ENCODE measurements around the gene ATP8B1.
"Not testable (repeated sequence)": the region's sequence is repeated elsewhere in the genome, so short reads cannot be mapped to it uniquely, and the experiment has no call there.

Gene ATP8B1

DNA sequence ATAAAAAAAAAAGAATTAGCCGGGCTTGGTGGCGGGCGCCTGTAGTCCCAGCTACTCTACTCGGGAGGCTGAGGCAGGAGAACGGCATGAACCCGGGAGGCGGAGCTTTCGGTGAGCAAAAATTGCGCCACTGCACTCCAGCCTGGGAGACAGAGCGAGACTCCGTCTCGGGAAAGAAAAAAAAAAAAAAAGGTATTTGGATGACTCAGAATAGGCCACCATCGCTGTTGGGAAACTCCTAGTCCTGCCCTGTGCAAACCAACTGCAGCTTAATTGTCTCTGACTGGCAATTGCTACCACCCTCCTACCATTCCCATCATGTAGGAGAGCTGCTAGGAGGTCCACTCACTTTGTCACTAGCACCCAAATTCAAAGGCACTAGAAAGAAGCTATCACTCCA, 43.5 kb downstream of the ATP8B1 start:
- no peak for DNase-seq

DNA sequence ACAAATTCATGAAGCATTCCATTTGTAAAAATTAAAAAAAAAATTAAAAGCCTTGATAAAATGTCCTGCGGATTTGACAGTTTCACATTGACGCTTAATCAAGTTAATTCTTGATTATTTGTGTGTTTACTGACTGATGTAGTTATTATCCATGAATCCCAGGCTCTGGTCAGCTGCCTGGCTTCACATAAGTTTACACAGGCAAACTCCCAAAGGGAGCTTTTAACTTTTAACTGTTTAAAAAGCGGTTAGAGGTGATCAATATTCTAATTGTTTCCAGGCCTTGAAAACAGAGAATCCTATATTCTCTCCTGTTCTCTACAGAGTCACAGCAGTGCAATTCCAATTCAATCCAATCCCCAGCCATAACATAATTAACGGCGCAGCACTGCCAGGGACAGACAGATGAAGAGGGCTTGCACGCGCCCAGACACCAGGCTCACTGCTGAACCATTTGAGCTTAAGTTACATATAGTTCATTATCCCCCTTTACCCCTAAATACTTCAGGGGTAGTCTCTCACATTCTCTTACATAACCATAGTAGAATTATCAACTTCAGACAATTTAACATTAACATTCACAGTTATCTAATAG, 47.5 kb downstream of the ATP8B1 start:
- no peak for DNase-seq

DNA sequence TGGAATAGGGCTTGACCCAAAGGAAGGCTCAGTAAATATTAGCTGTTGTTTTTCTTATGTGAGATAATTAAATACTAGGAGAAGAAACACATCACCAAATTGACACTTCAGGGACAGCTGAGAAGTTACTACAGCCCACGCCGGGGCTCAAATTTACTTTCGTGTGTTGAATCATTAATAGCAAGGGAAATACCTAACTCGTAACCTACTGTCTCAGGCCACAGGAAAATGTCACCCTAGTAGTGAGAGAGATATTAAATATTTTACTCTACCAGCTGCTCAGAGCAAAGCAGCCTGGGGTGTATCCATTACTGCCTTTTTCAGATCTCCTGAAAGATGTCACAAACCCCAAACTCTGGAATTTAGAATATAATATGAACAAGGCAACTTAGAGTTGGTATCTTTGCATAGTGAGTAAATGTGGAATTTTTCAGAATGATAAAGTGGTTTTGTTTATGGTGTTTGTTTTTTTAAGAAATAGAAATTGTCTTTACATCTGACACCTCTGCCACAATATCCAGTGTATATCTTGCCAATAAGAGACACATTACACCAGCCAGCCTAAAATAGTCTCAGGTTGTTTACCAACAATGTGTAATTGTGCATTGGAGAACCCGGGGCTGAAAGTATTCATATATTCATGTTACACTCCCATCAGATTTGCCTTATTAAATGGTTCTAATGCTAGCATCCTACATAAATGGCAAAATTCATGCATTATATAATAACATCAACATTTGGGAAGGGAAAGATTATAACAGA, 48.4 kb downstream of the ATP8B1 start:
- no peak for DNase-seq

DNA sequence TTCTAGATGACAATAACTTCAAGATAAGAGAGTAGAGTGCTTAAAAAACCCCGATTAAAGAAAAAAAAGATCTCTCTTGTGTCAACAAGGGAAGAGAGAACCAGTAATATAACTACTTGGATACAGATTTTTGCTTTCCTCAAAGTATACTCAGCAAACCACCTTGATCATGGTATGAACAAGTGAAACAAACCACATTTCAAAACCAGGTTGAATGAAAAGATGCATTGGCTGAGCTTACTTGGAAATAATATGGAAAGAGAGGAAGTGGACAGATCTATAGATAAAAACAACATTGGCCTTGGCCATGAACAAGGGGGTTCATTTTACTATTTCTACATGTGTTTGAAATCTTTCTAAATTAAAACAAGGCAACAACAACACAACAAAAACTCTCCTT, 50.1 kb downstream of the ATP8B1 start:
- no peak for DNase-seq

DNA sequence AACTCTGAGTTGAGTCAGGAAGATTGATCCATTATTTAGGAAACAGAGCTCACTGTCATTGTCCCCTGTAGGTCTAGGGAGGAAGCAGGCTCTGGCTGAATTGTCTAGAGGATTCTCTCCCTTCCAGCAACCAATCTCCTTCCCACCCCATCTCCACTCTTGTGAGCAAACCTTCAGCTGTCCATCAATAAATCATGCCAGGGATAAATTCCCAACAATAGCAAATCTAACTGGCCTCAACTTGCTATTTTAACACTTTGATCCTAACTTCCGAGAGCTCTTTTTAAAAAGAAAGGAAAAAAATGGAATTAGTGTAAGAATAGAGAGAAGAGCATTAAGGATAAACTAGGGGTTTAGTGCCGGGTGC, 53.5 kb downstream of the ATP8B1 start:
- DNase-seq = no peak

DNA sequence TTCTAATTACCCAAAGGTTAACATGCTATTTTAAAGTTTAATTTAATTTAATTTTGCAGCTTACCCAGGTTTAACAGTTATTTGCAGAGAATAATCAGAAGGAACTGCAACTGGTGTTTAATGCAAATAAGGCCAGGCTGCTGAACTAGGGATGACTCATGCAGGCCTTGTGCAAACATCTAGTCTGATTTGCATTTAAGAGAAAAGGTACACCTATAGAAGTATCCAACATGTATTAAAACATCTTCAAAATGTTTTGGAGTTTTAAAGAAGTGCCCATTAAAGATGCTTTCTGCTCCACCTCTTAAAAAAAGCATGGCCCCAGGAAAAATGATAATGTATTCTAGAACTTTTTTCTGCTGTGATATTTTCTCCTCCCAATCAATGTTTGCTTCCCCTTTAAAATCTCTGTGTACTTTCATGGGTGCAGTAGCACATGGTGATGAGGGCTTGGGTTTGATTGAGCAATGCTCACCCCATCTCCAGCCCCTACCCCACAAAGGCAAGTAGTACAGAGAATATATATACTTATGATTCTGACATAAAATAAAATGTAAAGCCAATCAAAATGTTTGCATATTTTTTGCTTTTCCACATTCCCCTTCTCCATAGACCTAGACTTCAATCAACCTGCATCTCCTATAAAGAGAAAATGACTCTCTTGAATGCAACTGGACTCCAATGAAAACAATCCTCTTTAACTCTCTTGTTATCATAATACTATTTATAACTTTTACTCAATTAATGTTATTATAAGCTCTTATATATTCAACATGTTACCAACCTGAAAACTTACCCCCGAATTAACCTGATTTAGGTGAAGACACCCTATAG, 54.1 kb downstream of the ATP8B1 start:
- DNase-seq = no peak

DNA sequence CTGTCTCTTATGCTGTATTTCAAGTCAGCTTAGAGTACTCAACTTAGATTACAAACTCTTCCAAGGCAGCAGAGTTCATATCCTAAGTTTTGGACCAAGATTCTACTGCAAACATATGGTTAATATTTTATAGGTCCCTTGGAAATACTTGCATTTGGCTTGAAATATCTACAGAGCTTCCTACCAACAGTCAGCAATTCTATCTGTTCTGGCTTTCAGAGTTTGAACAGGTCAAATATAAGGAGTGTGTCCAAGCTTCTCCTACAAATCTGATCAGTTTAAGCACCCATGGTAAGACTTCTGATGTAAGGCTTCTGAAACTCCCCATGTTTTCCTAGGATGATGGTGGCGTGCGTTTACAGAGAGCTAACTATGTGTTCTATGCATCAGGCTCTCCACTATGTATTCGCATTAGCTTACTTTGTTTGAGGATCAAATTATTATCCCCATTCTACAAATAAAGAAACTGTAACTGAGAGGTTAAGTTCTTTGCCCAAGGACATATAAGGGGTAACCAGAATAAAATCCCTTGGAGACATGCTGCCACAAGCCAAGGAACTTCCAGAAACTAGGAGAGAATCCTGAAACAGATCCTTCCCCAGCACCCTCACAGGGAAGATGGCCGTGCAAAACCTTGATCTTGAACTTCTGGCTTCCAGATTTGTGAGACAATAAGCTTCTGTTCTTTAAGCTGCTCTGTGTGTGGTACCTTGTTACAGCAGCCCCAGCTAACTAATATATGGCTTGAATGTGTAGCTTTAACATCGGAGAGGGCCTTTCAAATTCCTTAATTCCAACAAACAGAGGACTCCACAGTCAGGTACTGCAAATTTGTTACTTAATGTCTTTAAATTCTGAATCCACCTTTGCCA, 55.1 kb downstream of the ATP8B1 start:
- no peak for DNase-seq

DNA sequence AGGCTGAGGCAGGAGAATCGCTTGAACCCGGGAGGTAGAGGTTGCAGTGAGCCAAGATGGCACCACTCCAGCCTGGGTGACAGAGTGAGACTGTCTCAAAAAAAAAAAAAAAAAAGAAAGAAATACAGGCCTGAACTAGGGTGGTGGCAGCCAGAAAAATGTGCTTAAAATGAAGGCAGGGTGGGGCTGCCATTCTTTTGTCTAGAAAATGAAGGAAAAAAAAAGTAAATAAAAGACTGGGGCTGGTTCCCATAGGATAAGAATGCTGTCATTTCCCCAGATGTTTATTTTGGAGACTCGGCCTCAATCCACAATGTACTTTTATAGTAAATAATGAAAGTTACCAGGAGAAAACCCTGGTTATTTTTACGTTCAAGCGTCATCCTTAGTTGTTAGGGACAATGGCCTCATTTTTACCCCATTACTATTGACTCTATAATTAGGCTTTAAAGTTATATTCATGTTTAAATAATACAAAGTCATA, 58.9 kb downstream of the ATP8B1 start:
- no peak for DNase-seq

DNA sequence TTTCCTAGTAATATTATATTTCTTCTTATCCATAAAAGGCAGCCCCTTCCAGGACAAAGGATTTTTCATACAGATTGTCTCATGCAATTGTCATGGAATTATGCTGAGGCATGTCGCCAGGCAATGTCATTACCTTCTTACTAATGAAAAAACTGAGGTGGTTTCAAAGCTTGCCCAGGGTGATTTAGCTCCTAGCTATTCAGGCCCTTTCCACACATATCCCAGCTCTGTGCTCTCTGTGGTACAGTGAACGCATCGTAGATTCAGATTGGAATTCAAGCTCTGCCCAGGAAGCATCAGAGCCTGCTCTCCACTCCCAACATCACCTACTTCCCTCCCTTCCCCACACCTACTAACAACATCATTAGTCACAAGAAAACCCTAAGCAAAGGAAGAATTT, 60.1 kb downstream of the ATP8B1 start:
- DNase-seq = no peak

DNA sequence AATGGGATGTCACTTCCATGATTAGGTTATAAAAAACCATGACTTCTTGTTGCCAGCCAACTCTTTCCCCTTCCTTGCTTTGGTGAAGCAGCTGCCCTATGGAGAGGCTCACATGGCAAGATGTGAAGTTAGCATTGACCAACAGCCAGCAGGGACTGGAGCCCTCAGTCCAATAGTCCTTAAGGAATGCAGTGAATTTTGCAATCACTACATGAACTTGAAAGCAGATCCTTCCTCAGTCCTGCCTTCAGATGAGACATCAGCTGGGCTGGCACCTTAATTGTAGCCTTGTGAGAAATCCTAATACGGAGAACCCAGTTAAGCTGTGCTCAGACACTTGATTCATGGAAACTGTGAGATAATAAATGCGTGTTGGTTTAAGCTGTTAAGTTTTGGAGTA, 61.8 kb downstream of the ATP8B1 start:
- no peak for DNase-seq

DNA sequence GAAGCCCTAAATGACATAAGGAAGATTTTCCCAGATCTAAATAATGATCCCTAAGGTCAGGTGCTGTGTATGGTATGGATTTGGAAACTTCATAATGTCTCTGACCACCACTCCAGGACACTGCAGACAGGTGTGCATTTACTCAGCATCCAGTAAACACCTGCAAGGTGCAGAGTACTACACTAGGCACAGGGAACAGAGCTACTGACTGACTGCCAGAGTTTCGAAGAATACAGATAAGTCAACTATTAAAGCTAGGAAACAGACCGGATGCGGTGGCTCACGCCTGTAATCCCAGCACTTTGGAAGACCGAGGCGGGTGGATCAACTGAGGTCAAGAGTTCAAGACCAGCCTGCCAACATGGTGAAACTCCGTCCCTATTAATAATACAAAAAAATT, 65.0 kb downstream of the ATP8B1 start:
- DNase-seq = no peak

DNA sequence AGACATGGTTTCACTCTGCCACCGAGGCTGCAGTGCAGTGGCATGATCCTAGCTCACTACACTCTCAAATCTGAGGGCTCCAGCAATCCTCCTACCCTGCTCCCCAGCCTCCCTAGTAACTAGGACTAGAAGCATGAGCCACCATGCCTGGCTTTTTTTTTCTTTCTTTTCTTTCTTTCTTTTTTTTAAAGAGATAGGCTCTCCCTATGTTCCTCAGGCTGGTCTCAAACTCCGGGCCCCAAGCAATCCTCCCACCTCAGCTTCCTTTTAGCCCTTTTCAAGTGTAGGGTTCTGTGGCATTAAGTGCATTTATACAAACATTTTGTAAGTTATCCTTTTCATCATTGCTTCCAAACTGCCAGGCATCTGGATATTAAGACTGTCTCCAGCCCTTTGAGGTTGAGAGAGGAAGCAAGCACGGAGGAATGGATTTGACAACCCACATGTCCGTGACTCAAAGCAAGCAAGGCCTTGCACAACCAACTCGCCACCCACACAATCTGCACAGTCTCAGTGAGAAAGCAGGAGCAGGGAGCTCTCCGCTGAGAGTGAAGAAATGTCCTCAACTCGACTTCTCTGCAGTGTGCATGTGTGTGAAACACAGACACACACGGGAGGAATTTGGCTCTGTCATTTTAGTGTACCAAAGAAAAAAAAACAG, 65.6 kb downstream of the ATP8B1 start:
- DNase-seq = no peak

DNA sequence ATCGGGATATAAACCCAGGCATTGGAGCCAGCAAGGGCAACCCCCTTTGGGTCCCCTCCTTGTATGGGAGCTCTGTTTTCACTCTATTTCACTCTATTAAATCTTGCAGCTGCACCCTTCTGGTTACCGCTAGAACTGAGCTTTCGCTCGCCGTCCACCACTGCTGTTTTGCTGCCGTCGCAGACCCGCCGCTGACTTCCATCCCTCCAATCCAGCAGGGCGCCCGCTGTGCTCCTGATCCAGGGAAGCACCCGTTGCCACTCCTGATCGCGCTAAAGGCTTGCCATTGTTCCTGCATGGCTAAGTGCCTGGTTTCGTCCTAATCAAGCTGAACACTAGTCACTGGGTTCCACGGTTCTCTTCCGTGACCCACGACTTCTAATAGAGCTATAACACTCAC, 68.1 kb downstream of the ATP8B1 start:
- DNase-seq = not testable (repeated sequence)

DNA sequence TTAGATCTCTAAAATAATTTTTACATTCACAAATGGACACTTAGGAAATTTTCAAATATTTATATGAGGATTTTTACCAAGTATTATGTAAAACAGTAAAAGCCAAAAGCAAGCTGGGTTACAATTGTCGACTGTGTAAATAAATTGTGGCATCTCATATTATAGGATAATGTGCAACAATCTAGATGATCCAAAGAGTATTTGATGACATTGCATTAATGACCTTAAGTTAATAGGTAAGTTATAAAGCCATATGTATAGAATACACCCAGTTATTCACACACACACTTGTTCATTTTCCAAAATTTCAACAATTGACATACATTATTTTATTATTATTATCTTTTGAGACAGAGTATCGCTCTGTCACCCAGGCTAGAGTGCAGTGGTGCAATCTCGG, 69.3 kb downstream of the ATP8B1 start:
- no peak for DNase-seq

DNA sequence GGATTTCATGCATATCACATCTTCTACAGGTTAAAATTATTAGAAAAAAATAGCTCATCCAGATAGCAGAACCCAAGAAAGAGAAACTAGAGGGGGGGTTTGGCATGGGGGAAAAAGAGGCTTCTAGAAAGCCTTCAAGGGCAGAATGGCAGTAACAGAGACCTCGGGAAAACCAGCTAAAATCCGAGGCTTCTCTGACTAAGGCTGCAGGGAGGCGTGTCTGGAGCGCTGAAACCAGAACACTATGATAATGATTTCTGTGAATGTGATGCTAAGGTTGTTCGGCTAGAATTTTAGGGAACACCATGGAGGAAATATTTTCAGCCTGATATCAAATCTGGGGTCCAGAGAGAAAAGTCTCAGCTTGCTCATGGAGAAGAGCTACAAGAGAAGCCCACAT, 73.0 kb downstream of the ATP8B1 start:
- DNase-seq = no peak

DNA sequence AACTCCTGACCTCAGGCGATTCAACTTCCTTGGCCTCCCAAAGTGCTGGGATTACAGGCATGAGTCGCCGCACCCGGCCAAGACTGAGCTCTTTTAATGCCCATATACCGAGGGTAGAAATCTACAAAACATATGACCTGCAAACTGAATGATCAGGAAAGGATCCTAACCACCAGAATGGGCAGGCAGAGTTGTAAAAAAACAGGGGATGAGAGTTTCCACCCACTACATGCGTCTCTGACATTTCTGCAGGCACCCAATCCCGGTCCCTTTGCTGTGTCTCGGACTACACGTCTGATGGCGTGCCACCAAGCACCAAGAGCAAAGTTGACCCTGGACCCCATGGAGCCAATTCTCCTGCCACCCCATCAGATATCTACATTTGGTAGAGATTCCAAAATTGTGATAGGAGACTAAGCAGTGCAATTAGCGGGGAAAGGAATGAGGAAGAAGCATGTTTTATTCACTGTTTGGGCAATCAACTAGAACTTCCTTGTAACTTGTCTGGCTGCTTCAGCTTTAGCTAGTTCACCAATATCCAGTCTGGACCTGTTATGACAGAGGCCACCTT, 74.1 kb downstream of the ATP8B1 start:
- DNase-seq = no peak

DNA sequence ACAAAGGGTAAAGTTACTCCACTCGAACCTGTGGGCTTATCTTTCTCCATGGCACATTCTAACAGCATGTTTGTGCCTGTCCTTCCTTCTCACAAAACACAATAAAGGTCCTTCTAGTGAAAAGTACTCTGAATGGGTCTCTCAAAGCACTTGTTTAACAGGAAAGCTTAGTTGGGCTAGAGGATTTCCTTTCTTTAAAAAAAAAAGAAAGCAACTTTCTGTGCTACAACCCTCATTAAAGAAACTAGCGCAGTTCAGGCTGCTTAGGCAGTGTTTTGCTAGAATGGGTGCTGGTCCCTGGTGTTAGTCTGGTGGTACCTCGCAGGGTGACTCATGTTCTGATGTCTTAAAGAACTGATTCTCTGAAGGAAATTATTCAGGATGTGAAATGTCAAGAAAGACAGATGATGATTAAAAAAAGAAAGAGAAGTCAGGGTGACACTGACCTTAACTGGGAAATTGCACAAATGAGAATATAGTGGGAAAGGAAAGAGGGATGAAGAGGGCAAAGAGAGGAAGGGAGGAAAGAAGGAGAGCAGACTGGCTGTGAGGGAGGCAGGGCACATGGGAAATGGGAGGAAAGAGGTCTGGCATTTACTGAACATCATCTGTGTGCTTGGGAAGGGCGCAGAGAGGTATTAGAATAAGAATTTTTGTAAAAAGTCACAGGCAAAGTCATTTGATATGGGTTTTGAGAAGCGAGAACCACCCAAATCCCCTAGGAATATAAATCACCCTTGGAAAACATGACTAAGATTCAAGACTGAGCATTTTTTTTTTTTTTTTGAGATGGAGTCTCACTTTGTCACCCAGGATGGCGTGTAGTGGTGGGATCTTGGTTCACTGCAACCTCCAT, 74.9 kb downstream of the ATP8B1 start:
- DNase-seq = no peak

DNA sequence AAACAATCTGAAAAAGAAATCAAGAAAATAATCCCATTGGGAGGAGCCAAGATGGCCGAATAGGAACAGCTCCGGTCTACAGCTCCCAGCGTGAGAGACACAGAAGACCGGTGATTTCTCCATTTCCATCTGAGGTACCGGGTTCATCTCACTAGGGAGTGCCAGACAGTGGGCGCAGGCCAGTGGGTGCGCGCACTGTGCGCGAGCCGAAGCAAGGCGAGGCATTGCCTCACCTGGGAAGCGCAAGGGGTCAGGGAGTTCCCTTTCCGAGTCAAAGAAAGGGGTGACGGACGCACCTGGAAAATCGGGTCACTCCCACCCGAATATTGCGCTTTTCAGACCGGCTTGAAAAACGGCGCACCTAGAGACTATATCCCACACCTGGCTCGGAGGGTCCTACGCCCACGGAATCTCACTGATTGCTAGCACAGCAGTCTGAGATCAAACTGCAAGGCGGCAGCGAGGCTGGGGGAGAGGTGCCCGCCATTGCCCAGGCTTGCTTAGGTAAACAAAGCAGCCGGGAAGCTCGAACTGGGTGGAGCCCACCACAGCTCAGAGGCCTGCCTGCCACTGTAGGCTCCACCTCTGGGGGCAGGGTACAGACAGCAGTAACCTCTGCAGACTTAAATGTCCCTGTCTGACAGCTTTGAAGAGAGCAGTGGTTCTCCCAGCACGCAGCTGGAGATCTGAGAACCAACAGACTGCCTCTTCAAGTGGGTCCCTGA, 83.7 kb downstream of the ATP8B1 start:
- not testable (repeated sequence) for DNase-seq

DNA sequence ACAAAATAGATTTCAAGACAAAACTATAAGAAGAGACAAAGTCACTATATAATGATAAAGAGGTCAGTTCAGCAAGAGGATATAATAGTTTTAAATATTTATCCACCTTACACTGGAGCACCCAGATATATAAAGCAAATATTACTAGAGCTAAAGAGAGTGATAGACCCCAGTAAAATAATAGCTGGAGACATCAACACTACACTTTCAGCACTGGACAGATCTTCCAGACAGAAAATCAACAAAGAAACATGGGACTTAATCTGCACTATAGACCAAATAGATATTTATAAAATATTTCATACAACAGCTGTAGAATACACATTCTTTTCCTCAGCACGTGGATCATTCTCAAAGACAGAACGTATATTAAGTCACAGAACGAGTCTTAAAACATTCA, 86.6 kb downstream of the ATP8B1 start:
- no peak for DNase-seq

DNA sequence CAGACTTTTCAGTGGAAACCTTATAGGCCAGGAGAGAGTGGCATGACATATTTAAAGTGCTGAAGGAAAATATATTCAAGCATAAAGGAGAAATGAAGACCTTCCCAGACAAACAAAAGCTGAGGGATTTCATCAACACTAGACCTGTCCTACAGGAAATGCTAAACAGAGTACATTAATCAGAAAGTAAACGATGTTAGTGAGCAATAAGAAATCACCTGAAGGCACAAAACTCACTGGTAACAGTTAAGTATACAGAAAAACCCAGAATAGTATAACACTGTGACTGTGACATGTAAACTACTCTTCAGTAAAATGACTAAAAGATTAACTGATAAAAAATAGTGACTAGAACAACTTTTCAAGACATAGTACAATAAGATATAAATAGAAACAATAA, 87.4 kb downstream of the ATP8B1 start:
- no peak for DNase-seq

Measured in activated T-cell treated with anti-CD3 and anti-CD28 coated beads, Interleukin-2, amount 50 U/mL, for 1 hour (primary cell).